ENCODE measurements around the gene HAUS8.

Gene HAUS8

DNA sequence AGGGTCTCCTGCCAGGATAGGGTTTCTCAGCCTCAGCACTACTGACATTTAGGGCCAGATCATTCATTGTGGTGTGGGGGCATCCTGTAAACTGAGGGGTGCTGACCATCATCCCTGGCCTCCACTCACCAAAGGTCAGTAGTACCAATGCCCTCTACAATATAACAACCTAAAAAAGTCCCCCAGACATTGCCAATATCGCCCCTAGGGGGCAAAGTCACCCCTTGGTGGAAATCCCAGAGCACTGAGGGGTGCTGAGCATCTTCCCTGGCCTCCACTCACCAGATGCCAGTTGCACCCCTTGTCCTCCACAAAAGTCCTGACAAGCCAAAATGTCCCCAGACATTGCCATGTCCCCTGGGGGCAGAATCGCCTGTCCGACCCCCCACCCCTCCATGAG, 70.3 kb downstream of the HAUS8 start:
- Histone ChIP-seq H3K4me3 (ENCODE audit: low read length) (no peak overlapping the region), H4K20me1 (ENCODE audit: insufficient read depth, low read length) (no peaks in the 10 kb centered on the region), H2AFZ (ENCODE audit: low read depth, low read length) (no peak overlapping the region), H3K79me2 (ENCODE audit: low read length) (no peaks in the 10 kb centered on the region), H3K9ac (ENCODE audit: low read length) (no peak overlapping the region), H3K27me3 (ENCODE audit: low read depth, low read length) (no peaks in the 10 kb centered on the region; the same call in 1 of the 2 replicates), H3K36me3 (replicated peaks; ENCODE audit: low read depth, low read length) (no peaks in the 10 kb centered on the region), H3K9me3 (ENCODE audit: insufficient read depth, low read length) (no peaks in the 10 kb centered on the region), H3K4me2 (ENCODE audit: low read length) (no peak overlapping the region), H3K27ac (ENCODE audit: low read length) (no peak overlapping the region), H3K4me1 (ENCODE audit: low read length) (no peaks in the 10 kb centered on the region)
- no peak for TF ChIP-seq EZH2phosphoT487 (IDR thresholded peaks at IDR 0.05; ENCODE audit: low read depth)
- TF ChIP-seq, protein P1, sequence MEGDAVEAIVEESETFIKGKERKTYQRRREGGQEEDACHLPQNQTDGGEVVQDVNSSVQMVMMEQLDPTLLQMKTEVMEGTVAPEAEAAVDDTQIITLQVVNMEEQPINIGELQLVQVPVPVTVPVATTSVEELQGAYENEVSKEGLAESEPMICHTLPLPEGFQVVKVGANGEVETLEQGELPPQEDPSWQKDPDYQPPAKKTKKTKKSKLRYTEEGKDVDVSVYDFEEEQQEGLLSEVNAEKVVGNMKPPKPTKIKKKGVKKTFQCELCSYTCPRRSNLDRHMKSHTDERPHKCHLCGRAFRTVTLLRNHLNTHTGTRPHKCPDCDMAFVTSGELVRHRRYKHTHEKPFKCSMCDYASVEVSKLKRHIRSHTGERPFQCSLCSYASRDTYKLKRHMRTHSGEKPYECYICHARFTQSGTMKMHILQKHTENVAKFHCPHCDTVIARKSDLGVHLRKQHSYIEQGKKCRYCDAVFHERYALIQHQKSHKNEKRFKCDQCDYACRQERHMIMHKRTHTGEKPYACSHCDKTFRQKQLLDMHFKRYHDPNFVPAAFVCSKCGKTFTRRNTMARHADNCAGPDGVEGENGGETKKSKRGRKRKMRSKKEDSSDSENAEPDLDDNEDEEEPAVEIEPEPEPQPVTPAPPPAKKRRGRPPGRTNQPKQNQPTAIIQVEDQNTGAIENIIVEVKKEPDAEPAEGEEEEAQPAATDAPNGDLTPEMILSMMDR (IDR thresholded peaks at IDR 0.05; ENCODE audit: low read depth, low read length): 0 out of 2 replicates have a peak, but pooled peaks have one; percentile 12

DNA sequence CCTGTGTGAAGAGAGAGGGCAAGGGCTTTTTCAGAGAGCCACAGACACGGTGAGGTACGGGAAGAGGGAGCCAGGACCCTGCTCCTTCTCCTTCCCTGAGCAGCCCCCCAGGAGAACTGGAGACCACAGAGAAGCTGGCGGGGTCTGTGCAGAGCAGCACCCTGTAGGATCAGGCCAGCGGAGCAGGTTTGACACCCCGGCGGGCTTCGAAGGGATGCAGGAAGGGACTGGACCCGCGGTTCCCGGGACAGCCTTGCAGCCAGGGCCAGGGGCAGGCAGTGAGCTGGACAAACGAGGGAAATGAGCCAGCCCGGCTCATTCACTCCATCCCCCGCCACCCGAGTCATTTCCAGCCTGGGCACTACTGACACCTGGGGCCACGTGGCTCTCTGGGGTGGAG, 70.9 kb downstream of the HAUS8 start:
- TF ChIP-seq, protein P1 (IDR thresholded peaks at IDR 0.05; ENCODE audit: low read depth, low read length): no peak
- TF ChIP-seq EZH2phosphoT487 (IDR thresholded peaks at IDR 0.05; ENCODE audit: low read depth): no peak
- Histone ChIP-seq H3K27ac (ENCODE audit: low read length) (no peak overlapping the region), H3K27me3 (ENCODE audit: low read depth, low read length) (no peaks in the 10 kb centered on the region; the same call in 1 of the 2 replicates), H3K4me2 (ENCODE audit: low read length) (no peak overlapping the region), H3K9ac (ENCODE audit: low read length) (no peak overlapping the region), H3K36me3 (replicated peaks; ENCODE audit: low read depth, low read length) (no peaks in the 10 kb centered on the region), H3K9me3 (ENCODE audit: insufficient read depth, low read length) (no peaks in the 10 kb centered on the region), H3K4me3 (ENCODE audit: low read length) (no peak overlapping the region), H3K4me1 (ENCODE audit: low read length) (no peaks in the 10 kb centered on the region), H4K20me1 (ENCODE audit: insufficient read depth, low read length) (no peaks in the 10 kb centered on the region), H2AFZ (ENCODE audit: low read depth, low read length) (no peak overlapping the region), H3K79me2 (ENCODE audit: low read length) (no peaks in the 10 kb centered on the region)

DNA sequence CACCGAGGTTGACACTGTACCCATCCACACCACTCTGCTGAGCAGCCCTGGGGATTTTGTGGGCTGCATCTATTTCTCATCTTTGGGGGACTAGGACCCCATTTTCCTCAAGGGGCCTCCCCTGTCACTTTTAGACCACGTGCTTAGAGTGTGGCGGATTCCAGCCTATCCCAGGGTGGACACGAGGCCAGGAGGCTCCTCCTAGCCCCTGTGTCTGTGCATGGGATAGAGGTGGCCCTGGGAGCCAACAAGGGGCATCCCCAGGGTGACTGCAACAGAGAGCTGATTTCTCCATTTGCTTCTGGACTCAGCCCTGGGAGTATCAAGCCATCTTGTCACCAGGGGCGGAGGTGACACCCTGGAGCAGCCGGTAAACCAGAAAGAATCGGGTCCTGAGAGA, 72.8 kb downstream of the HAUS8 start:
- H3K79me2 ChIP-seq (ENCODE audit: low read length): no peaks in the 10 kb centered on the region
- H3K9ac ChIP-seq (ENCODE audit: low read length): no peak overlapping the region
- H4K20me1 ChIP-seq (ENCODE audit: insufficient read depth, low read length): no peaks in the 10 kb centered on the region
- no peaks in the 10 kb centered on the region for H3K4me1 ChIP-seq (ENCODE audit: low read length)
- no peaks in the 10 kb centered on the region for H3K36me3 ChIP-seq (replicated peaks; ENCODE audit: low read depth, low read length)
- no peaks in the 10 kb centered on the region; the same call in 1 of the 2 replicates for H3K27me3 ChIP-seq (ENCODE audit: low read depth, low read length)
- no peak overlapping the region for H3K4me3 ChIP-seq (ENCODE audit: low read length)
- H3K27ac ChIP-seq (ENCODE audit: low read length): no peak overlapping the region
- H3K4me2 ChIP-seq (ENCODE audit: low read length): no peak overlapping the region
- peaks cover 4% of the 10 kb centered on the region; the same call in 1 of the 2 replicates for H3K9me3 ChIP-seq (ENCODE audit: insufficient read depth, low read length)
- no peak overlapping the region for H2AFZ ChIP-seq (ENCODE audit: low read depth, low read length)
- TF ChIP-seq EZH2phosphoT487 (IDR thresholded peaks at IDR 0.05; ENCODE audit: low read depth): no peak
- TF ChIP-seq, protein P1 (IDR thresholded peaks at IDR 0.05; ENCODE audit: low read depth, low read length): no peak

DNA sequence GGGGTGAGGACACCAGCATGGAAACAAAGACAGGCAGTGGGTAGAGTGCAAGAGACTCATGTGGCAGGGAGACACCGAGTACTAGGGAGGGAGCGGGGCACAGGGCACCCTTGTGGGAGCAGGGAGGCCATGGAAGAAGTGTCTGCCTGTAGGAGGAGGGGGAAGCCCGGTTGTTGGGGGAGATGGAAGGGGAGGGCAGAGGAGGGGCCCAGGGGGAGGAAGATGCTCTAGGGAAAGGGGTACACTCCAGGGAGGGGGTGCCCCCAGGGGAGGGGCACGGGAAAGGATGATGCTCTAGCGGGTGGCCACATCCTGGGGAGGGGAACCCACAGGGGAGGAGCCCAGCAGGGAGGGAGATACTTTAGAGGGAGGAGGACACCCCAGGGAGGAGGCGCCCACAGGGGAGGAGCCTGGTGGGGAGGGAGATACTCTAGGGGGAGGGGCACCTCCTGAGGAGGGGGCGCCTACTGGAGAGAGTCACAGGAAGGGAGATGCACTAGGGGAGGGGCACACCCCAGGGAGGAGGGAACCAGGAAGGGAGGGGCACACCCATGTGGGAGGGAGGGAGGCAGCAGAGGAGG, 73.6 kb downstream of the HAUS8 start:
- Histone ChIP-seq H3K4me2 (ENCODE audit: low read length) (no peak overlapping the region), H4K20me1 (ENCODE audit: insufficient read depth, low read length) (no peaks in the 10 kb centered on the region), H2AFZ (ENCODE audit: low read depth, low read length) (no peak overlapping the region)

More for the DNA sequence above, 73.6 kb downstream of the HAUS8 start:
- Histone ChIP-seq H3K27me3 (ENCODE audit: low read depth, low read length) (no peaks in the 10 kb centered on the region; the same call in 1 of the 2 replicates), H3K9me3 (ENCODE audit: insufficient read depth, low read length) (peaks cover 4% of the 10 kb centered on the region; the same call in 1 of the 2 replicates), H3K36me3 (replicated peaks; ENCODE audit: low read depth, low read length) (no peaks in the 10 kb centered on the region), H3K4me1 (ENCODE audit: low read length) (no peaks in the 10 kb centered on the region), H3K4me3 (ENCODE audit: low read length) (no peak overlapping the region), H3K79me2 (ENCODE audit: low read length) (no peaks in the 10 kb centered on the region), H3K9ac (ENCODE audit: low read length) (no peak overlapping the region), H3K27ac (ENCODE audit: low read length) (no peak overlapping the region)
- no peak for TF ChIP-seq EZH2phosphoT487 (IDR thresholded peaks at IDR 0.05; ENCODE audit: low read depth)
- TF ChIP-seq, protein P1 (IDR thresholded peaks at IDR 0.05; ENCODE audit: low read depth, low read length): no peak

All from OCI-LY3 (cell line).